Epidermal melanocyte (primary cell): ENCODE data around the gene SV2C.
"Not testable (repeated sequence)": the region's sequence is repeated elsewhere in the genome, so short reads cannot be mapped to it uniquely, and the experiment has no call there.

Experiments
- DNase-seq: peaks from one replicate; pipeline ENCODE4 v3.0.0; 2011; ENCODE audit warnings: low spot score; ENCODE audit not compliant: insufficient read length

SV2C gene

GRCh38 chr5:76294573-76294972 is 211.4 kb downstream of the SV2C start:
- DNase-seq, result no peak

GRCh38 chr5:76298852-76299251 is 215.7 kb downstream of the SV2C start:
- DNase-seq, result no peak

- DNase-seq, result no peak
These were observed 216.4 kb downstream of the SV2C start for GRCh38 chr5:76299592-76299991.

- not testable (repeated sequence) for DNase-seq
These were observed 218.7 kb downstream of the SV2C start for GRCh38 chr5:76301932-76302331.

GRCh38 chr5:76302661-76303060 is 219.5 kb downstream of the SV2C start:
- DNase-seq, result not testable (repeated sequence)

- DNase-seq, result no peak
These were observed 220.7 kb downstream of the SV2C start for GRCh38 chr5:76303921-76304320.

- no peak for DNase-seq
These were observed 222.1 kb downstream of the SV2C start for GRCh38 chr5:76305269-76305668.

GRCh38 chr5:76305775-76306174 is 222.6 kb downstream of the SV2C start:
- DNase-seq, result no peak

- DNase-seq, result no peak
These were observed 227.0 kb downstream of the SV2C start for GRCh38 chr5:76310208-76310607.

GRCh38 chr5:76312783-76313182 is 229.6 kb downstream of the SV2C start:
- no peak for DNase-seq

GRCh38 chr5:76314643-76315042 is 231.5 kb downstream of the SV2C start:
- no peak for DNase-seq

GRCh38 chr5:76319673-76320072 is 236.5 kb downstream of the SV2C start:
- no peak for DNase-seq

- DNase-seq, result not testable (repeated sequence)
These were observed 240.3 kb downstream of the SV2C start for GRCh38 chr5:76323494-76323893.

GRCh38 chr5:76325326-76325725 is 242.1 kb downstream of the SV2C start:
- DNase-seq, result no peak

- no peak for DNase-seq
These were observed 242.8 kb downstream of the SV2C start for GRCh38 chr5:76325876-76326491.

GRCh38 chr5:76326577-76327302 is 243.6 kb downstream of the SV2C start:
- no peak for DNase-seq

- no peak for DNase-seq
These were observed 246.2 kb downstream of the SV2C start for GRCh38 chr5:76329346-76329745.

- no peak for DNase-seq
These were observed 247.9 kb downstream of the SV2C start for GRCh38 chr5:76331126-76331525.

GRCh38 chr5:76332102-76332501 is 248.9 kb downstream of the SV2C start:
- no peak for DNase-seq

GRCh38 chr5:76332611-76333205 is 249.5 kb downstream of the SV2C start:
- DNase-seq, result peak; percentile 57

GRCh38 chr5:76333571-76333970 is 250.4 kb downstream of the SV2C start:
- DNase-seq, result no peak

- DNase-seq, result no peak
These were observed 251.4 kb downstream of the SV2C start for GRCh38 chr5:76334574-76334973.

GRCh38 chr5:76335451-76335850 is 252.3 kb downstream of the SV2C start:
- not testable (repeated sequence) for DNase-seq
